ENCODE data around the gene KRTAP2-4. TPM values are rescaled to one million over a fixed set of nuclear protein-coding genes. Genes with fewer than 3 reads are reported as not detected.
A peak's percentile ranks its signal among the peaks of the same experiment; 100 is the strongest.

Gene KRTAP2-4
- polyA plus RNA-seq, 3 donors, result not detected

- Histone ChIP-seq H3K79me2 (ENCODE audit: insufficient read depth, low read length) (no peaks in the 10 kb centered on the region), H2AFZ (ENCODE audit: insufficient read depth, low read depth, low read length, poor library complexity, severe bottlenecking) (no peak overlapping the region), H4K20me1 (ENCODE audit: insufficient read depth, low read length) (no peaks in the 10 kb centered on the region), H3K9me3 (replicated peaks in 1 of 2; ENCODE audit: control insufficient read depth in 1 of 2, insufficient read depth in 1 of 2, low read length in 2 of 2) (no peaks in the 10 kb centered on the region), H3K4me1 (ENCODE audit: control insufficient read depth in 1 of 2, insufficient read depth in 2 of 2, low read length in 2 of 2) (no peaks in the 10 kb centered on the region), H3K36me3 (replicated peaks in 1 of 2; ENCODE audit: control insufficient read depth in 1 of 2, insufficient read depth in 2 of 2, low read length in 2 of 2) (no peaks in the 10 kb centered on the region), H3K27ac (ENCODE audit: low read depth in 1 of 2, low read length in 2 of 2) (no peak overlapping the region), H3K4me3 (replicated peaks in 1 of 3; ENCODE audit: low read depth in 2 of 3, low read length in 3 of 3) (no peak overlapping the region), H3K27me3 (ENCODE audit: control insufficient read depth in 2 of 2, insufficient read depth in 2 of 2, low read length in 2 of 2) (no peaks in the 10 kb centered on the region), H3K4me2 (replicated peaks; ENCODE audit: extremely low read depth, low read length, poor library complexity, severe bottlenecking) (no peak overlapping the region), H3K9ac (ENCODE audit: insufficient read depth, low read length, poor library complexity, severe bottlenecking) (no peak overlapping the region)
- peaks cover 2 to 5% (median 3%) of the 10 kb centered on the region in 3 donors for H3K27me3 Mint-ChIP-seq (ENCODE audit: low read depth in 3 of 3)
- no peaks in the 10 kb centered on the region for H3K36me3 Mint-ChIP-seq
- H3K27ac Mint-ChIP-seq, result no peak overlapping the region
- no peak overlapping the region for H3K4me3 Mint-ChIP-seq
- no peak for DNase-seq
- H3K4me1 Mint-ChIP-seq, result no peaks in the 10 kb centered on the region
- no peak for TF ChIP-seq CTCF (IDR thresholded peaks at IDR 0.05)
- peaks cover 0 to 8% (median 5%) of the 10 kb centered on the region in 7 donors for H3K9me3 Mint-ChIP-seq
- 100% methylated on average over 1 of the region's 2 CpGs for WGBS (ENCODE audit: insufficient coverage)
- intact Hi-C loops (cut with micrococcal nuclease), result no loop called here
These were observed 8.0 kb upstream of the KRTAP2-4 start for GRCh38 chr17:41073676-41074075.

- no peak overlapping the region for H3K9ac ChIP-seq (ENCODE audit: insufficient read depth, low read length, poor library complexity, severe bottlenecking)
- H2AFZ ChIP-seq (ENCODE audit: insufficient read depth, low read depth, low read length, poor library complexity, severe bottlenecking), result no peak overlapping the region
- H3K4me2 ChIP-seq (replicated peaks; ENCODE audit: extremely low read depth, low read length, poor library complexity, severe bottlenecking), result no peak overlapping the region
- no peak for TF ChIP-seq CTCF (IDR thresholded peaks at IDR 0.05)
- Mint-ChIP-seq H3K27me3 (ENCODE audit: low read depth in 3 of 3) (peaks cover 0 to 5% (median 2%) of the 10 kb centered on the region in 3 donors), H3K9me3 (peaks cover 0 to 8% (median 3%) of the 10 kb centered on the region in 7 donors), H3K36me3 (no peaks in the 10 kb centered on the region), H3K4me1 (no peaks in the 10 kb centered on the region), H3K27ac (peak overlapping the region in 1 of 7 donors; percentile 31), H3K4me3 (no peak overlapping the region)
- H3K79me2 ChIP-seq (ENCODE audit: insufficient read depth, low read length), result no peaks in the 10 kb centered on the region
- H3K27ac ChIP-seq (ENCODE audit: low read depth in 1 of 2, low read length in 2 of 2), result no peak overlapping the region
- intact Hi-C loops (cut with micrococcal nuclease), result no loop called here
- H3K27me3 ChIP-seq (ENCODE audit: control insufficient read depth in 2 of 2, insufficient read depth in 2 of 2, low read length in 2 of 2), result no peaks in the 10 kb centered on the region
- no peak overlapping the region for H3K4me3 ChIP-seq (replicated peaks in 1 of 3; ENCODE audit: low read depth in 2 of 3, low read length in 3 of 3)
- H4K20me1 ChIP-seq (ENCODE audit: insufficient read depth, low read length), result no peaks in the 10 kb centered on the region
- no peak for DNase-seq
- no peaks in the 10 kb centered on the region for H3K36me3 ChIP-seq (replicated peaks in 1 of 2; ENCODE audit: control insufficient read depth in 1 of 2, insufficient read depth in 2 of 2, low read length in 2 of 2)
- no peaks in the 10 kb centered on the region for H3K4me1 ChIP-seq (ENCODE audit: control insufficient read depth in 1 of 2, insufficient read depth in 2 of 2, low read length in 2 of 2)
- 83% methylated on average over 5 of the region's 5 CpGs for WGBS (ENCODE audit: insufficient coverage)
- no peaks in the 10 kb centered on the region for H3K9me3 ChIP-seq (replicated peaks in 1 of 2; ENCODE audit: control insufficient read depth in 1 of 2, insufficient read depth in 1 of 2, low read length in 2 of 2)
These were observed 6.1 kb upstream of the KRTAP2-4 start for GRCh38 chr17:41071606-41072360.
